K562 (cell line): Measurements from ENCODE around the gene ZC3H6. TPM values are rescaled to one million over a fixed set of nuclear protein-coding genes. Genes with fewer than 3 reads are reported as not detected.

ENCODE experiments used
- C11orf30 ChIP-seq: fragments of 450-650 bp; IDR thresholded peaks from 2 replicates; pipeline ENCODE4 v1.6.1; 2016; ENCODE audit warnings: low read depth, mild to moderate bottlenecking
- CTBP1 ChIP-seq: fragments of 450-650 bp; IDR thresholded peaks from 2 replicates; pipeline ENCODE4 v1.6.1; 2016; ENCODE audit warnings: borderline replicate concordance
- DNMT1 ChIP-seq: fragments of 450-650 bp; IDR thresholded peaks from 2 replicates; pipeline ENCODE4 v1.6.1; 2016; ENCODE audit warnings: antibody characterized with exemption, mild to moderate bottlenecking
- FUS ChIP-seq: fragments of 200-400 bp; formaldehyde crosslinking; optimal IDR thresholded peaks from 2 replicates; pipeline ENCODE3; 2017; ENCODE audit warnings: low read depth, low read length
- HDAC2 ChIP-seq: fragments of 450-650 bp; IDR thresholded peaks from 2 replicates; pipeline ENCODE4 v1.6.1; 2016; ENCODE audit warnings: mild to moderate bottlenecking
- HNRNPLL ChIP-seq: fragments of 200-400 bp; formaldehyde crosslinking; IDR thresholded peaks from 2 replicates; pipeline ENCODE4 v1.6.1; 2017; ENCODE audit warnings: low read length, low read depth, mild to moderate bottlenecking; ENCODE audit not compliant: poor library complexity, severe bottlenecking
- MIER1 ChIP-seq: fragments of 450-650 bp; IDR thresholded peaks from 2 replicates; pipeline ENCODE4 v1.6.1; 2016; ENCODE audit warnings: antibody characterized with exemption, mild to moderate bottlenecking, low read depth
- NR2C1 ChIP-seq, 2 experiments: fragments of 450-650 bp; IDR thresholded peaks; 2 replicates each; pipeline ENCODE4 v1.6.1; 2017; ENCODE audit warnings: mild to moderate bottlenecking in 2 of 2, antibody characterized with exemption in 1 of 2, inconsistent platforms in 1 of 2, missing compliant biosample characterization in 1 of 2, missing genetic modification characterization in 1 of 2
- OTX1 ChIP-seq: fragments of 450-650 bp; formaldehyde crosslinking; IDR thresholded peaks from 2 replicates; pipeline ENCODE4 v1.4.0; 2022; ENCODE audit warnings: mild to moderate bottlenecking
- PML ChIP-seq: IDR thresholded peaks from 2 replicates; pipeline ENCODE4 v1.6.1; 2012; ENCODE audit warnings: low read length, inconsistent platforms
- RB1 ChIP-seq: fragments of 450-650 bp; IDR thresholded peaks from 2 replicates; pipeline ENCODE4 v1.6.1; 2017; ENCODE audit warnings: low read depth, mild to moderate bottlenecking
- RBFOX2 ChIP-seq: fragments of 200-400 bp; formaldehyde crosslinking; IDR thresholded peaks from 2 replicates; pipeline ENCODE4 v1.6.1; 2017; ENCODE audit warnings: low read depth, mild to moderate bottlenecking, low read length, moderate library complexity
- TEAD1 ChIP-seq, 2 experiments: fragments of 450-650 bp in 1 of 2; sonication (generic) in 1 of 2; formaldehyde crosslinking; IDR thresholded peaks; 2 replicates each; pipeline versions ENCODE4 v1.4.0 to v1.8.0; 2020 to 2022; ENCODE audit warnings: mild to moderate bottlenecking in 2 of 2, missing genetic modification reagents in 1 of 2
- TEAD4 ChIP-seq, 2 experiments: sonication (generic) in 1 of 2; formaldehyde crosslinking in 1 of 2; IDR thresholded peaks; 2 replicates each; pipeline versions ENCODE4 v1.6.1 to v1.8.0; 2012 to 2022; ENCODE audit warnings: borderline replicate concordance in 1 of 2, inconsistent platforms in 1 of 2, low read length in 1 of 2, mild to moderate bottlenecking in 1 of 2, missing genetic modification reagents in 1 of 2
- TFE3 ChIP-seq: fragments of 450-650 bp; formaldehyde crosslinking; IDR thresholded peaks from 2 replicates; pipeline ENCODE4 v1.4.0; 2020; ENCODE audit warnings: mild to moderate bottlenecking, mixed read lengths
- ZHX1 ChIP-seq: fragments of 150-350 bp; conservative IDR thresholded peaks from 2 replicates; pipeline ENCODE4 v1.6.1; 2014; ENCODE audit warnings: low read length
- ZNF584 ChIP-seq: fragments of 200-800 bp; sonication (Bioruptor generic); IDR thresholded peaks from 2 replicates; pipeline ENCODE4 v1.6.1; 2016; ENCODE audit warnings: low read depth, mild to moderate bottlenecking, missing genetic modification characterization, missing compliant biosample characterization
- ZNF644 ChIP-seq: fragments of 200-800 bp; sonication (Bioruptor generic); IDR thresholded peaks from 2 replicates; pipeline ENCODE4 v1.6.1; 2016; ENCODE audit warnings: low read depth, missing genetic modification characterization, missing compliant biosample characterization
- polyA plus RNA-seq, 8 experiments: library from polyadenylated mRNA; depleted of rRNA in 4 of 8; stranded (reverse) in 5 of 8; unstranded in 3 of 8; fragments of >200 nt; fragmentation: Nextera tagmentation in 2 of 8; fragmentation: Illumina TruSeq in 1 of 8; extraction: Ambion mirVana in 2 of 8; extraction: Trizol in 1 of 8; gene quantifications; 2 replicates each; pipeline versions ENCODE4 v1.2.1 to v1.2.3, GENCODE V29; 2011 to 2014; ENCODE audit warnings: inconsistent platforms in 1 of 8, missing spikeins in 1 of 8
- total RNA-seq, 7 experiments: library from RNA; depleted of rRNA in 6 of 7; stranded (reverse); fragments of >200 nt in 6 of 7; fragmentation: Illumina TruSeq in 2 of 7; extraction: Trizol in 2 of 7; gene quantifications; 2 replicates each; pipeline versions ENCODE4 v1.2.1 to v1.2.3, GENCODE V29; 2011 to 2021; ENCODE audit warnings: low replicate concordance in 1 of 7
- TF ChIP-seq, protein P1 (sequence below): fragments of 450-650 bp; IDR thresholded peaks from one replicate; pipeline ENCODE4 v1.6.1; 2018; ENCODE audit warnings: mild to moderate bottlenecking, moderate library complexity; ENCODE audit not compliant: partially characterized antibody

ZC3H6 gene
- total and polyA plus RNA-seq, 9 of the 15 experiments (the other 6 are each of a cell fraction or from before 2014, with no cell fraction given), result 0.45 to 1.9 (median 1.5) TPM

GRCh38 chr2:112275311-112275886, at the start of gene ZC3H6 (continued):
- TF ChIP-seq CTBP1 (peak; percentile 93), NR2C1 (IDR thresholded peaks at IDR 0.05) (peak; percentile 76), NR2C1 (tag; IDR thresholded peaks at IDR 0.05) (peak; percentile 87), DNMT1 (no peak), HNRNPLL (peak; percentile 64), RBFOX2 (peak; percentile 99), PML (peak; percentile 85; the same call in 1 of the 2 replicates), C11orf30 (no peak), TEAD1 (CRISPR knock-in tag; IDR thresholded peaks at IDR 0.05) (peak; percentile 70 to 96), RB1 (peak; percentile 96), FUS (peak; percentile 39), ZNF644 (tag) (peak; percentile 79; the same call in 1 of the 2 replicates), HDAC2 (peak; percentile 79; the same call in 1 of the 2 replicates), OTX1 (CRISPR knock-in tag) (peak; percentile 69; the same call in 1 of the 2 replicates), ZHX1 (peak; percentile 90), TEAD4 (IDR thresholded peaks at IDR 0.05; ENCODE audit: low read length) (peak; percentile 77), TEAD4 (CRISPR knock-in tag; IDR thresholded peaks at IDR 0.05; ENCODE audit: borderline replicate concordance) (no peak), MIER1 (no peak), TFE3 (peak; percentile 4; the same call in 1 of the 2 replicates), ZNF584 (CRISPR knock-in tag) (0 out of 2 replicates have a peak, but pooled peaks have one; percentile 45)
- TF ChIP-seq, protein P1, sequence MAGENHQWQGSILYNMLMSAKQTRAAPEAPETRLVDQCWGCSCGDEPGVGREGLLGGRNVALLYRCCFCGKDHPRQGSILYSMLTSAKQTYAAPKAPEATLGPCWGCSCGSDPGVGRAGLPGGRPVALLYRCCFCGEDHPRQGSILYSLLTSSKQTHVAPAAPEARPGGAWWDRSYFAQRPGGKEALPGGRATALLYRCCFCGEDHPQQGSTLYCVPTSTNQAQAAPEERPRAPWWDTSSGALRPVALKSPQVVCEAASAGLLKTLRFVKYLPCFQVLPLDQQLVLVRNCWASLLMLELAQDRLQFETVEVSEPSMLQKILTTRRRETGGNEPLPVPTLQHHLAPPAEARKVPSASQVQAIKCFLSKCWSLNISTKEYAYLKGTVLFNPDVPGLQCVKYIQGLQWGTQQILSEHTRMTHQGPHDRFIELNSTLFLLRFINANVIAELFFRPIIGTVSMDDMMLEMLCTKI, result no peak
